WTC11 (cell line): ENCODE data around the gene MYLK3. TPM values are rescaled to one million over a fixed set of nuclear protein-coding genes. Genes with fewer than 3 reads are reported as not detected.

Source experiments
- ATAC-seq: fragments of 200-7000 bp; cut with Tn5 transposase; 2 replicates; pipeline ENCODE4 v1.10.0; 2021; ENCODE audit warnings: mild to moderate bottlenecking, moderate library complexity
- CTCF ChIA-PET: fragments of 300-600 bp; sonication (Branson Sonifier 250); formaldehyde crosslinking; loops from one replicate; lab custom pipeline; 2021; ENCODE audit warnings: antibody characterized with exemption; lab: Charles Lee
- POLR2A ChIA-PET: fragments of 350-600 bp; sonication (Branson Sonifier 250); formaldehyde crosslinking; loops from one replicate; lab custom pipeline; 2021; ENCODE audit warnings: antibody characterized with exemption; lab: Charles Lee
- DNase-seq: peaks from one replicate; pipeline ENCODE4 v3.0.0; 2021; ENCODE audit warnings: low spot score
- H3K27ac Mint-ChIP-seq: 2 replicates; pipeline ENCODE4 v1.8.0; 2021; ENCODE audit warnings: mixed read lengths
- H3K27me3 Mint-ChIP-seq: 2 replicates; pipeline ENCODE4 v1.8.0; 2021; ENCODE audit warnings: low read depth, mild to moderate bottlenecking, moderate library complexity, mixed read lengths
- H3K36me3 Mint-ChIP-seq: 2 replicates; pipeline ENCODE4 v1.8.0; 2021; ENCODE audit warnings: mixed read lengths
- H3K4me1 Mint-ChIP-seq: 2 replicates; pipeline ENCODE4 v1.8.0; 2022; ENCODE audit warnings: mixed read lengths
- H3K4me3 Mint-ChIP-seq: 2 replicates; pipeline ENCODE4 v1.8.0; 2021; ENCODE audit warnings: mild to moderate bottlenecking, moderate library complexity, mixed read lengths
- H3K9me3 Mint-ChIP-seq: 2 replicates; pipeline ENCODE4 v1.8.0; 2021; ENCODE audit warnings: mixed read lengths
- AR ChIP-seq: fragments of 250-450 bp; sonication (Bioruptor Pico); IDR thresholded peaks from 2 replicates; pipeline ENCODE4 v1.9.0; 2021; ENCODE audit warnings: mild to moderate bottlenecking
- ATF2 ChIP-seq: sonication (generic); formaldehyde crosslinking; IDR thresholded peaks from 2 replicates; pipeline ENCODE4 v1.8.1; 2022; ENCODE audit warnings: low read depth, missing genetic modification reagents, borderline replicate concordance
- ATF6 ChIP-seq: sonication (generic); formaldehyde crosslinking; IDR thresholded peaks from 2 replicates; pipeline ENCODE4 v1.8.1; 2023; ENCODE audit warnings: mild to moderate bottlenecking, missing genetic modification reagents
- CBFB ChIP-seq: sonication (generic); formaldehyde crosslinking; IDR thresholded peaks from 2 replicates; pipeline ENCODE4 v1.8.1; 2022; ENCODE audit warnings: mild to moderate bottlenecking, low read depth, missing genetic modification reagents
- CDX4 ChIP-seq: fragments of 250-450 bp; sonication (Bioruptor Pico); IDR thresholded peaks from 2 replicates; pipeline ENCODE4 v1.9.0; 2021; ENCODE audit warnings: moderate library complexity, mild to moderate bottlenecking, inconsistent platforms, borderline replicate concordance
- EMX1 ChIP-seq: fragments of 250-450 bp; sonication (Bioruptor Pico); IDR thresholded peaks from 2 replicates; pipeline ENCODE4 v1.8.0; 2021; ENCODE audit warnings: mild to moderate bottlenecking
- GABPB1 ChIP-seq: sonication (generic); formaldehyde crosslinking; IDR thresholded peaks from 2 replicates; pipeline ENCODE4 v1.8.1; 2023; ENCODE audit warnings: mild to moderate bottlenecking, missing genetic modification reagents
- IRF1 ChIP-seq: sonication (generic); formaldehyde crosslinking; IDR thresholded peaks from 2 replicates; pipeline ENCODE4 v1.8.0; 2023; ENCODE audit warnings: missing genetic modification reagents
- MYBL2 ChIP-seq: sonication (generic); formaldehyde crosslinking; IDR thresholded peaks from 2 replicates; pipeline ENCODE4 v1.8.1; 2023; ENCODE audit warnings: mild to moderate bottlenecking, moderate library complexity, missing genetic modification reagents
- NFATC4 ChIP-seq: fragments of 250-450 bp; sonication (Bioruptor Pico); IDR thresholded peaks from 2 replicates; pipeline ENCODE4 v1.9.0; 2021; ENCODE audit warnings: mild to moderate bottlenecking
- SOX15 ChIP-seq: fragments of 250-450 bp; sonication (Bioruptor Pico); IDR thresholded peaks from 2 replicates; pipeline ENCODE4 v1.9.0; 2021; ENCODE audit warnings: mild to moderate bottlenecking
- SP1 ChIP-seq: sonication (generic); formaldehyde crosslinking; conservative IDR thresholded peaks from 2 replicates; pipeline ENCODE4 v1.8.1; 2022; ENCODE audit warnings: missing genetic modification reagents
- STAT6 ChIP-seq: sonication (generic); formaldehyde crosslinking; conservative IDR thresholded peaks from 2 replicates; pipeline ENCODE4 v1.8.1; 2023; ENCODE audit warnings: mild to moderate bottlenecking, low read depth, missing genetic modification reagents, moderate library complexity
- TEAD1 ChIP-seq: sonication (generic); formaldehyde crosslinking; IDR thresholded peaks from 2 replicates; pipeline ENCODE4 v1.8.0; 2022; ENCODE audit warnings: mild to moderate bottlenecking, missing genetic modification reagents
- USF2 ChIP-seq: sonication (generic); formaldehyde crosslinking; IDR thresholded peaks from 2 replicates; pipeline ENCODE4 v1.8.1; 2023; ENCODE audit warnings: mild to moderate bottlenecking, missing genetic modification reagents, moderate library complexity
- ZNF121 ChIP-seq: sonication (generic); formaldehyde crosslinking; IDR thresholded peaks from 2 replicates; pipeline ENCODE4 v1.8.0; 2023; ENCODE audit warnings: missing genetic modification reagents
- ZNF219 ChIP-seq: sonication (generic); formaldehyde crosslinking; IDR thresholded peaks from 2 replicates; pipeline ENCODE4 v1.8.0; 2023; ENCODE audit warnings: missing genetic modification reagents, mild to moderate bottlenecking, borderline replicate concordance
- ZNF317 ChIP-seq: sonication (generic); formaldehyde crosslinking; IDR thresholded peaks from 2 replicates; pipeline ENCODE4 v1.8.1; 2023; ENCODE audit warnings: low read depth, mild to moderate bottlenecking, moderate library complexity, missing genetic modification reagents, borderline replicate concordance
- ZNF425 ChIP-seq: fragments of 250-450 bp; sonication (Bioruptor Pico); conservative IDR thresholded peaks from 2 replicates; pipeline ENCODE4 v1.9.0; 2021; ENCODE audit warnings: mild to moderate bottlenecking
- total RNA-seq: library from RNA; stranded (reverse); gene quantifications from 3 replicates; pipeline ENCODE4 v1.2.3, GENCODE V29; 2021

MYLK3 gene
- total RNA-seq, 1 experiment from 2014 or later = 0.79 TPM

- H3K27ac Mint-ChIP-seq = peak overlapping the region; percentile 76; the same call in 1 of the 2 replicates
- H3K9me3 Mint-ChIP-seq = peaks cover 23% of the 10 kb centered on the region
- H3K36me3 Mint-ChIP-seq = 0 out of 2 replicates have a peak, but pooled peaks cover 2% of the 10 kb centered on the region
- POLR2A ChIA-PET = no interaction called here
- no peaks in the 10 kb centered on the region; the same call in 1 of the 2 replicates for H3K27me3 Mint-ChIP-seq
- CTCF ChIA-PET = interaction anchor here (1.6 kb wide), 1 partner anchor 80 kb away, joined by 3 read pairs; no protein-coding TSS in a partner anchor
- TF ChIP-seq CDX4 (CRISPR knock-in tag) = no peak
- TF ChIP-seq AR = no peak
- TF ChIP-seq ZNF425 (CRISPR knock-in tag) = no peak
- TF ChIP-seq ATF6 (CRISPR knock-in tag) = no peak
- no peak for TF ChIP-seq ZNF121 (CRISPR knock-in tag)
- TF ChIP-seq SOX15 (CRISPR knock-in tag) = no peak
- TF ChIP-seq IRF1 (CRISPR knock-in tag) = no peak
- TF ChIP-seq TEAD1 (CRISPR knock-in tag) = no peak
- no peak for TF ChIP-seq SP1
- no peak for TF ChIP-seq CBFB
- no peak for TF ChIP-seq USF2
- no peak for TF ChIP-seq STAT6 (CRISPR knock-in tag)
- TF ChIP-seq GABPB1 (CRISPR knock-in tag) = no peak
- TF ChIP-seq NFATC4 (CRISPR knock-in tag) = no peak
- TF ChIP-seq MYBL2 (CRISPR knock-in tag) = no peak
- no peak for TF ChIP-seq EMX1
- no peak for TF ChIP-seq ZNF219 (CRISPR knock-in tag)
- no peak for TF ChIP-seq ATF2
- TF ChIP-seq ZNF317 (CRISPR knock-in tag) = no peak
- TF ChIP-seq, all 79 proteins: peak for 0
- ATAC-seq = no peak
- Mint-ChIP-seq H3K4me3 (no peak overlapping the region), H3K4me1 (no peaks in the 10 kb centered on the region)
- DNase-seq = no peak
These were observed 19.3 kb downstream of the MYLK3 start for GRCh38 chr16:46728806-46729205.
